B cell (primary cell): ENCODE results near the gene ATP13A1. TPM values are rescaled to one million over a fixed set of nuclear protein-coding genes. Genes with fewer than 3 reads are reported as not detected.
A peak's percentile ranks its signal among the peaks of the same experiment; 100 is the strongest.

Source experiments
- ATAC-seq: fragments of 200-7000 bp; cut with Tn5 transposase; one replicate; pipeline ENCODE4 v1.10.0; 2021; ENCODE audit warnings: low read depth, mild to moderate bottlenecking, moderate number of reproducible peaks, moderate library complexity
- CTCF ChIA-PET: fragments of 350-600 bp; sonication (Branson Sonifier 250); formaldehyde crosslinking; loops from one replicate; lab custom pipeline; 2021; ENCODE audit warnings: antibody characterized with exemption, inconsistent platforms; lab: Charles Lee
- POLR2A ChIA-PET: fragments of 350-600 bp; sonication (Branson Sonifier 250); formaldehyde crosslinking; loops from one replicate; lab custom pipeline; 2021; ENCODE audit warnings: antibody characterized with exemption; lab: Charles Lee
- DNase-seq: peaks from one replicate; pipeline ENCODE4 v3.0.0; 2013
- H2AFZ ChIP-seq: 2 replicates; pipeline ENCODE4 v1.6.1; 2012; ENCODE audit warnings: mild to moderate bottlenecking, low read depth, low read length; ENCODE audit not compliant: insufficient read depth, poor library complexity, severe bottlenecking
- H3K27ac ChIP-seq, 2 donors: 1 replicate in 1 of 2; 2 replicates in 1 of 2; pipeline ENCODE4 v1.5.1; 2012 to 2013; ENCODE audit warnings: low read length in 2 of 2, mild to moderate bottlenecking in 2 of 2, moderate library complexity in 1 of 2
- H3K27me3 ChIP-seq, 4 experiments: fragments of 200-600 bp in 1 of 4; sonication (generic) in 1 of 4; replicated peaks in 1 of 4; 1 replicate in 2 of 4; 2 replicates in 2 of 4; pipeline versions ENCODE4 v1.6.1 to v1.7.0; 2013 to 2016; ENCODE audit warnings: low read length in 3 of 4, mild to moderate bottlenecking in 2 of 4, mixed read lengths in 1 of 4, moderate library complexity in 1 of 4; ENCODE audit not compliant: insufficient read depth in 4 of 4, control insufficient read depth in 3 of 4; ENCODE audit errors: control extremely low read depth in 1 of 4
- H3K36me3 ChIP-seq, 2 experiments: replicated peaks in 1 of 2; 1 replicate in 1 of 2; 2 replicates in 1 of 2; pipeline versions ENCODE4 v1.6.1 to v1.7.1; 2013; ENCODE audit warnings: low read length in 1 of 2; ENCODE audit not compliant: insufficient read depth in 2 of 2, control insufficient read depth in 1 of 2; ENCODE audit errors: control extremely low read depth in 1 of 2, extremely low read depth in 1 of 2
- H3K4me1 ChIP-seq, 2 donors: fragments of 200-600 bp in 1 of 2; sonication (generic) in 1 of 2; 1 replicate in 1 of 2; 2 replicates in 1 of 2; pipeline versions ENCODE4 v1.5.1 to v1.6.1; 2013 to 2017; ENCODE audit warnings: low read length in 2 of 2; ENCODE audit not compliant: control insufficient read depth in 2 of 2, insufficient read depth in 2 of 2
- H3K4me2 ChIP-seq: replicated peaks from 2 replicates; pipeline ENCODE3; 2012; ENCODE audit warnings: mild to moderate bottlenecking, low read depth, low read length; ENCODE audit not compliant: poor library complexity, severe bottlenecking
- H3K4me3 ChIP-seq, 5 experiments: fragments of 200-600 bp in 1 of 5; sonication (generic) in 1 of 5; 1 replicate in 3 of 5; 2 replicates in 2 of 5; pipeline versions ENCODE4 v1.5.1 to v1.7.0; 2011 to 2016; ENCODE audit warnings: low read length in 4 of 5, mild to moderate bottlenecking in 4 of 5, low read depth in 2 of 5, control low read depth in 1 of 5, moderate library complexity in 1 of 5; ENCODE audit not compliant: insufficient read depth in 1 of 5; ENCODE audit errors: control extremely low read depth in 1 of 5, extremely low read depth in 1 of 5
- H3K79me2 ChIP-seq: fragments of 200-600 bp; sonication (generic); one replicate; pipeline ENCODE4 v1.6.0; 2016; ENCODE audit warnings: low read length; ENCODE audit not compliant: control insufficient read depth, insufficient read depth
- H3K9ac ChIP-seq: fragments of 200-600 bp; sonication (generic); 2 replicates; pipeline ENCODE4 v1.6.1; 2017; ENCODE audit warnings: mild to moderate bottlenecking, low read length, moderate library complexity
- H3K9me3 ChIP-seq, 3 donors: one replicate each; pipeline versions ENCODE4 v1.6.1 to v1.7.1; 2013; ENCODE audit warnings: low read length in 2 of 3; ENCODE audit not compliant: control insufficient read depth in 2 of 3, insufficient read depth in 1 of 3; ENCODE audit errors: control extremely low read depth in 1 of 3
- H4K20me1 ChIP-seq: 2 replicates; pipeline ENCODE4 v1.6.0; 2012; ENCODE audit warnings: mild to moderate bottlenecking, low read length; ENCODE audit not compliant: insufficient read depth, control insufficient read depth, poor library complexity, severe bottlenecking
- H3K27ac Mint-ChIP-seq: one replicate; pipeline ENCODE4 v1.8.0; 2021; ENCODE audit warnings: mixed read lengths
- H3K27me3 Mint-ChIP-seq: one replicate; pipeline ENCODE4 v1.8.0; 2021; ENCODE audit warnings: mixed read lengths
- H3K4me1 Mint-ChIP-seq: one replicate; pipeline ENCODE4 v1.8.0; 2021; ENCODE audit warnings: mixed read lengths
- H3K4me3 Mint-ChIP-seq: one replicate; pipeline ENCODE4 v1.8.0; 2021; ENCODE audit warnings: mixed read lengths
- H3K9me3 Mint-ChIP-seq: one replicate; pipeline ENCODE4 v1.8.0; 2022; ENCODE audit warnings: mixed read lengths; ENCODE audit not compliant: insufficient read depth
- CTCF ChIP-seq: fragments of 200-600 bp; IDR thresholded peaks from one replicate; pipeline ENCODE4 v1.8.0; 2022; ENCODE audit warnings: antibody characterized with exemption, mild to moderate bottlenecking
- EZH2 ChIP-seq: IDR thresholded peaks from 2 replicates; pipeline ENCODE4 v1.6.1; 2012; ENCODE audit warnings: borderline replicate concordance, low read depth, mild to moderate bottlenecking, moderate library complexity, low read length; ENCODE audit not compliant: insufficient read depth, poor library complexity, severe bottlenecking
- WGBS: methylation state at CpG from one replicate; pipeline ENCODE4 v1.1.5; 2013; ENCODE audit warnings: missing lambda C conversion rate; ENCODE audit not compliant: insufficient coverage; 5-methylcytosine and 5-hydroxymethylcytosine counted together
- intact Hi-C: fragments of 100-400 bp; cut with micrococcal nuclease; formaldehyde crosslinking; loops from one replicate; pipeline ENCODE4 v1.10.0; 2022
- polyA plus RNA-seq: library from polyadenylated mRNA; depleted of rRNA; stranded (reverse); fragments of >200 nt; gene quantifications from 2 replicates; pipeline ENCODE4 v1.2.3, GENCODE V29; 2012
- total RNA-seq, 2 donors: library from RNA; stranded (reverse); fragments of 120-200 nt in 1 of 2; gene quantifications; 1 replicate in 1 of 2; 2 replicates in 1 of 2; pipeline versions ENCODE4 v1.2.3 to v1.2.4, GENCODE V29; 2013 to 2022

The ATP13A1 gene
- total and polyA plus RNA-seq, 2 donors (not counting 1 experiment from before 2014, with no cell fraction given): 156 to 277 TPM

- peaks cover 24% of the 10 kb centered on the region for H3K4me1 Mint-ChIP-seq
- H3K4me3 Mint-ChIP-seq: no peak overlapping the region
- H3K9ac ChIP-seq: no peak overlapping the region
- no peaks in the 10 kb centered on the region for H3K27me3 ChIP-seq
- no peaks in the 10 kb centered on the region for H3K9me3 ChIP-seq
- peaks cover 11 to 16% of the 10 kb centered on the region in 2 donors for H3K4me1 ChIP-seq
- 100% methylated on average over 5 of the region's 7 CpGs for WGBS
- no peaks in the 10 kb centered on the region for H3K9me3 Mint-ChIP-seq
- TF ChIP-seq CTCF: no peak
- no peak for TF ChIP-seq EZH2
- ATAC-seq (no peak), DNase-seq (no peak)
- intact Hi-C loops: loop anchor here (5.0 kb wide), 1 partner anchor 202 kb away; the partner anchor contains the start of gene ZNF506
- H2AFZ ChIP-seq: no peak overlapping the region
- POLR2A ChIA-PET: interaction anchor here (0.7 kb wide), 1 partner anchor 49 kb away, joined by 7 read pairs; the partner anchor contains the start of gene ZNF101
- H3K4me2 ChIP-seq: no peak overlapping the region
- CTCF ChIA-PET: interaction anchor here (1.3 to 1.7 kb wide), 3 partner anchors 9 to 87 kb away, joined by 6 to 8 read pairs (median 6); partner anchors contain the start of gene GMIP
- H3K4me3 ChIP-seq: no peak overlapping the region
- no peak overlapping the region for H3K27ac ChIP-seq
- H4K20me1 ChIP-seq: no peaks in the 10 kb centered on the region
- H3K27me3 Mint-ChIP-seq: no peaks in the 10 kb centered on the region
- H3K27ac Mint-ChIP-seq: no peak overlapping the region
- peaks cover 6% of the 10 kb centered on the region for H3K79me2 ChIP-seq
- H3K36me3 ChIP-seq: no peaks in the 10 kb centered on the region
Observed at GRCh38 chr19:19619849-19620210, 43.6 kb downstream of the ATP13A1 start.

DNA sequence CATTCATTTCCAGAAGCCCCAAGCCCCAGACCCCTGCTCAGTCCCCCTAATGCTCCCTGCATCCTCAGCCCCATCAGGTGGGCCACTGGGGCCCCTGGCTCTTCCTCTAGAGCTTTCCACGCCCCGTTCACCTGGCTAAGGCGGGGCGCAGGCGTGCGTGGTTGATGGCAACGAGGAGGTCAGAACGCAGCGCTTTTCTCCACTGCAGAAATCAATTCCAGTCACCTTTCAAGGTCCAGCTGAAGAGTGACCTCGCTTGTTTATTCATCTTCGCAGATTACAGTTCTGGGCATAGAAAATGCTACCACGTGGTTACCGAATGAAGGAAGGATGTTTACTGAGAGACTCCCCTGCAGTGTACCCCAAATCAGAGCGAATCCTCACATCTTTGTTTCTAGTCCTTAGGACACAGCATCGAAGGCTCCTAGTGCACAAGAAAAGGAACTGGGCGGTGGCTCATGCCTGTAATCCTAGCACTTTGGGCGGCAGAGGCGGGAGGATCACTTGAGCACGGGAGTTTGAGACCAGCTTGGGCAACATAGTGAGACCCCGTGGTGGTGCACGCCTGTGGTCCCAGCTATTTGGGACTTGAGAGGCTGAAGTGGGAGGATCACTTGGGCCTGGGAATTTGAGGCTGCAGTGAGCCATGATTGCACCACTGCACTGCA, 44.2 kb downstream of the ATP13A1 start:
- Histone ChIP-seq H3K9ac (peak overlapping the region; percentile 30), H3K36me3 (no peaks in the 10 kb centered on the region), H3K4me1 (peaks cover 11 to 16% of the 10 kb centered on the region in 2 donors), H3K4me2 (peak overlapping the region; percentile 96), H3K27me3 (no peaks in the 10 kb centered on the region), H3K9me3 (no peaks in the 10 kb centered on the region), H3K79me2 (peaks cover 6% of the 10 kb centered on the region), H2AFZ (peak overlapping the region; percentile 43), H4K20me1 (no peaks in the 10 kb centered on the region), H3K4me3 (peak overlapping the region in 3 of 5 experiments; percentile 5 to 34 (median 30)), H3K27ac (peak overlapping the region in 1 of 2 donors; percentile 65)
- Mint-ChIP-seq H3K4me1 (peaks cover 24% of the 10 kb centered on the region), H3K4me3 (peak overlapping the region; percentile 89), H3K27ac (peak overlapping the region; percentile 76), H3K27me3 (no peaks in the 10 kb centered on the region), H3K9me3 (no peaks in the 10 kb centered on the region)
- ChIA-PET POLR2A (interaction anchor here (0.7 to 2.0 kb wide), 2 partner anchors 9 to 49 kb away, joined by 7 to 8 read pairs; partner anchors contain the start of genes LPAR2 and ZNF101), CTCF (interaction anchor here (1.3 to 1.7 kb wide), 3 partner anchors 9 to 87 kb away, joined by 6 to 8 read pairs (median 6); partner anchors contain the start of gene GMIP)
- ATAC-seq (no peak), DNase-seq (no peak)
- 78% methylated on average over 17 of the region's 21 CpGs for WGBS
- intact Hi-C loops: loop anchor here (5.0 kb wide), 1 partner anchor 203 kb away; the partner anchor contains the start of gene ZNF506
- TF ChIP-seq EZH2 (no peak), CTCF (no peak)
